HG03139 (cell line): ENCODE data around the gene AKT1.

Experiments
- ATAC-seq: cut with Tn5 transposase; IDR thresholded peaks from one replicate; pipeline ENCODE4 v1.9.1; 2021; ENCODE audit not compliant: unreplicated experiment

AKT1 gene

DNA sequence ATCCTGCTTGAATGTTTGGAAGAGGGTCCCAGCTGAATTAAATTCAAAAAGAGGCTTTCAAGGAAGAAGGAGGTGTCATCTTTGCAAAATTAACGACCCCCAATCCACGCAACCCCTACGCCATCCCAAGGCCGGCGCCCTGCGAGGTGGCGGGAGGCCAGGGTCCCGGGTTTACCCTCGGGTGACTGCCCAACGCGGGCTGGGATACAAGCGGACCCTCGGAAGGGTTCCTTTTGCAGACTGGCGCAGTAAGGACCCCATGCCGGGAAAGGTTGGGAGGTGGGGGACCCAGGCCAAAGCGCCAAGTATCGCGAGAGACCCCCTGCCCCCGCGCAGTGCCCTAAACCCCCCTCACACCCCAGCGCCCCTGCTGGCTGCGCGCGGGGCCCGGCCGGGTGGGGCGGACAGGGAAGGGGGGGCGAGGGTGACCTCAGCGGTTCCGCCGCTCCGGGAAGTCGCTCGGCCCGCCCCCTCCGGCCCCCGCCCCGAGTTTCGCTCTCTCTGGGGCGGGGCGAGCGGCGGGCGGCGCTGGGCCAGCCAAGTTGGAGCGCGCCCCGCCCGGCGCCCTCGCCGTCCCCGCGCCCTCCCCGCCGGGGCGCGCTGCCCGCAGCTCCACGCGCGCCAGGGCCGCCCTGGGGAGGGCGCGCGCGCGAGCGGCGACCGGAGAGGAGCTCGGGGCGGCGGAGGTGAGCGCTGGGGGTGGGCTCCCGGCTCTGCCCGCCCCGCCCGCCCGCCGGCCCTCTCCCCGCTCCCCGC is 4.6 kb upstream of the AKT1 start:
- ATAC-seq: peak; percentile 44

DNA sequence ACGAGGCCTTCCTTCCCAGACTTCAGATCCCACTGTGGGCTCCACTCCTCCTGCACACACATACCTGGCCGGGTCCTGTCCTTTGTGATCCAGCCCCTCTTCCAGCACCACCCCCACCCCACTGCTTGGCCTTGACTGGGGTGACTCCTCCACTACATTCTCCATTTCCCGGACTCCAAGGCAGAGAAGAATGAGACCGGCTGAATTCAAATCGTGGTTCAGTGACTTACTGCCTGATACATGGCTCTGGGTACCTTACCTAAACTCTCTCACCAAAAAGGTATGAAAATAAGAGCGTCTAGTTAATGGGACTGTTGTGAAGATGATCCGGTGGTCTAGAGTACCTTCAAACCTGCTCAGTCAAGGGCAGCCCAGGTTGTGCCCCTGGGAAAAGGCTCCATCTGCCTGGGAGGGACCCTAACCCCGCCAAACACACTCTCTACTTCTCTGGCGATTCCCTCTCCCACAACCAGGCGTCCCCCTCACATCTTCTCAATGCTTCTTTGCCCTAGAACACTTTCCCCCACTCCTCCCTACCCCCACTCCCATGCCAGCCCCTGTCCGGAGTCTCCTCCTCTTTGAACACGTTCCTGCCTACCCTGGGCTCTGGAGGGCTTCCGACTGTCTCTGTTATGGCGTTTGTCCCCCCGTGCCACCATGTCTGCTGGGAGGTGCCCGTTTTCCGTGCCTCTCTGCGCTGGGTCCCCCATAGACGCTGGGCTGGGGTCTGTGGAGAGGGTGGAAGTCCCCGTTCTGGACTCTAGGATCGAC is 3.9 kb upstream of the AKT1 start:
- no peak for ATAC-seq

DNA sequence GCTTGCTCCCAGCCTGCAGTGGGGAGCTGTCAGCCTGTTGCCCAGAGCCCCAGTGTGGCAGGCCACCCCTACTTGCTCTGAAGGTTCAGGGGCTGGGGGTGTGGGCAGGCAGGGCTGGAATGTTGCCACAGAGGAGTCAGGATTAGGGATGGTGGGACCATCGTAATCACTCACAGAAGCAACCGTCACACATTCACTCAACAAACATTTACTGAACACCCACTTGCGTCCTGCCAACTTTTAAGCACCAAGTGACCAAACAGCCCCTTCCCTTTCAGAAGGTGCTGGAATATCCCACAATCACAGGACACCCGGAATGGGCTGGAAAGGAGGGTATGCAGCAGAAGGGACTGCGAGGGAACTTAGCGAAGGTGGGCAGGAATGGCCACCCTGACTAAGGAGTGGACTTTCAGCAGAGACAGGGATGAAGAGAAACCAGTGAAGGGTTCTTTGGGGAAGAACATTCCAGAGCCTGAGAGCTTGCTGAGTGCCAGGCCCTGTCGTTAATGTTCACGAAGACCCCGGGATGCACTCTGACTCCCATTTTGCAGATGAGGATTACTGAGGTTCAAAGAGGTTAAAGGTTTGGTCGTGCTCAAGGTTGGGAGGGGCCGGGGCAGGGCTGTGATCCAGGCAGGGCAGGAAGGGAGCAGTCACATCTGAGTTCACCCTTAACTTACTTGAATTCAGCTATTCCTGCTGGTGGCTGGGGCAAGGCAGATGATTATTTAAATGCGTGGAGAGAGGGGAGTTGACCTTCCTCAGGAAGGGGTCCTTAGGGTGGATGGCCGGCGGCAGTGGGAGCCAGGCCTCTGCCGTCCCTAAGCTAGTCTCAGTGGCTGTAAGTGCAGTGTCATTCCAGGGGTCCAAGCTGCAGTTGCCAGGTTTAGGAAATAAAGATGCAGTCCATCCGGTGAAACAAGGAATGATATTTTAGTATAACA is 3.0 kb upstream of the AKT1 start:
- no peak for ATAC-seq

DNA sequence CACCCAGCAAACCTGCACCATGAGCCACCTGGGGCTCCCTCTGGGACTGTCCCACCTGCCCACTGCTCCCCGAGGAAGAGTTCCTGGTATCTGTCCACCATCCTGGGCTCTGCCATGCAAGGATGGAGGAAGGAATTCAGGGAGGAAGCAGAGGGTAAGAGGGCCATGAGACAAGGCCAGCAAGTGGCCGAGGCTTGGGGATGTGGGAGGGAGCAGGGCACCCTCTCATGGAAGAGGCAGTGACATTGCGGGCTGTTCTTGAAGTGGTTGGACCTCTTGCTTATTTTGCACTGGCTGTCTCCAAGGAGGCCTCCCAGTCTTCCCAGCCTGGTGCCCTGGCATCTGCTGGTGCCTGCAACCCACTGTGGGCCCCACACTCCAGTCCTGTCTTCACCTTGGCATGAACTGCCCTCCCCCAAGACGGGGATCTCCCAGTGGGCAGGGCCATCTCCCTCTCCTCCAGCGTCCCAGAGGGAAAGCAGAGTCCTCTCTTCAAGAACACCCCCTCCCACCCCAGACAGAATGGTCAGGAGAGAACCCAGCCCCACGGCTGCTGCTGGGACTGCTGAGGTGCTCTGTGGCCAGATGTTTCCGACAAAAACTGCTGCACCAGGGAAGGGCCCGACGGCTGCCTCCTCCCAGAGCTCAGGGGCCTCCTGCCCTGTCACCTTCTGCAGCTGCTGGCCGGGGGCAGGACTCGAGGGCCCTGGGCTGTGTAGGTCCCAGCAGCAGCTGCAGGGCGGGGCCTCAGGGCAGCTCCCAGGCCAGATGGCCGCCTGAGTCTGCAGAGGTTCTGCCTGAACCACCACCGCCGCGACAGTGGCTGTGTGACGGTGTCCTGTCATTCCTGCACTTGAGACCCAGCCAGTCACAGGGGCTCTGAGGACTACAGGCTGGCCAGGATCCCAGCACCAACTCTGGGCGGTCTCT is 1.8 kb upstream of the AKT1 start:
- ATAC-seq: no peak

DNA sequence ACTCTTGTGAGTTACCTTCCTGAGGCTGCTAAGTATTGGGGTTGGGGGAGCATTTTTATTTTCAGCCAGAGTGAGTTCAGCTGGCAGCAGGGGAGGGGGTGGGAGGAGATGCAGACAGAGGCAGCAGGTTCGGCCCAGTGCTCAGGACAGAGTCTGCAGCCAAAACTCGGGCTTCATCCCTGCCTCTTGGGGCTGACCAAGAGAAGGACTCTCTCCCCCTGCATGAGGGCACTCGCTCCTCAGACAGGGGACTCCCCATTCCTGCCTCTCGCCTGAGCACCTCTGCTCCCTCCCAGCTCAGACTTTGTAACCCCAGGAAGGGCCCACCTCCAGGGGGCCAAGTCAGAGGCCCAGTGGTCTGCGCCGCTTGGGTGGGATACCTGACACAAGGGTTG is 1.1 kb upstream of the AKT1 start:
- ATAC-seq: no peak

DNA sequence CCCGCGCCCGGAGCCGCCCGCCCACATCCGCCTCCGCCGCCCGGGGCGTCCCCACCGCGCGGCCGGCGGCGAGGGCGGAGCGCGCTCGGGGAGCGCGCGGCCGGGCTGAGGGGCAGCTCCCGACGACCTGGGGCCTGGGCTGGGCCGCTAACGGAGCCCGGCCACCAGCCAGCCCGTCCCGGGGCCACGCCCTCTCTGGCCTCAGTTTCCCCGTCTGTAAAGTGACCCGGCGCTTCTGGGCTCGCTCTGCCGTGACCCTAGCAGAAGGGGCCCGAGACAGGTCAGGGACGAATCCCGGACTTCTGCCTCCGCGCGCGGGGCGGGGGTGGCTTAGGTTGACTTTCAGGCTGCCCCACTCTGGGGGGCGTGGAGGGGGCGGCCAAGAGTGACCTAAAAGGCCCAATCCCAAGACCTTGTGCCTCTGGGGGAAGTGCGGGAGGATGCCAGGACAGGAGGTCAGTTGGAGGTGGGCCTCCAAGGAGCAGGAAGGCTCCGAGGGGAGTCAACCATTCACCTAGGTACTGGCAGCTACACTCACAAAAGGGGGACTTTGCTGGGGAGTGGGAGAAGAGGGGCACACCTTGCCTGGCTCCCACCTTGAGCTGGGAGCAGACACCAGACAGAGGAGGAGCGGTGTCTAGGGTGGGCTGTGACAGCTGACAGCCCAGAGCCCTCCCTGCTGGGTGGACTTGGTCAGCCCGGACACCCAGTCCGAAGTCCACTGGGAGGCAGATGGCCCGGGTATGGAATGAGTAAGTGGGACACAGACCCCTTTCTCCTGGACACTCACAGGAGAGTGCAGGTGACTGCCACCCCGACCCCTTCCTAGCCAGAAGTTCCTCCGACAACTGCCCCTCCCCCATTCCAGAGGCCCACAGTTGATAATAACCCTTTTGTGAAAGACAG is 486 bp upstream of the AKT1 start:
- no peak for ATAC-seq

DNA sequence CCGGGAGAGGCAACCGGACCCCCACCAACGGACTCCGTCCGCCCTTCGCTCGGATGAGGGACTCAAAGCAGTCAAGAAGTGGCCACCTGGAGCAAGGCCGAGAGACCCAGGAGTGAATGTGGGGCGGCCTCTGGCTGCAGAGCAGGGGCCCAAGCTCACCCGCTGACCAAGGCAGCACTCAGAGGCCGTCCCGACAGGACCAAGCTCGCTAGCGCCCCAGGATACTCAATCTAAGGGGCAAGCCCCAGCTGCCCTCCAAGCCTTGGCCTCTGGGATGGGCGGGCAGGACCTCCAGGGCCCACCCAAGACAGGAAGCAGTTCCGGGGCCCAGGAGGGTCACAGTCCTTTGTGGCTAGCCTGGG is 936 bp downstream of the AKT1 start:
- ATAC-seq: no peak

DNA sequence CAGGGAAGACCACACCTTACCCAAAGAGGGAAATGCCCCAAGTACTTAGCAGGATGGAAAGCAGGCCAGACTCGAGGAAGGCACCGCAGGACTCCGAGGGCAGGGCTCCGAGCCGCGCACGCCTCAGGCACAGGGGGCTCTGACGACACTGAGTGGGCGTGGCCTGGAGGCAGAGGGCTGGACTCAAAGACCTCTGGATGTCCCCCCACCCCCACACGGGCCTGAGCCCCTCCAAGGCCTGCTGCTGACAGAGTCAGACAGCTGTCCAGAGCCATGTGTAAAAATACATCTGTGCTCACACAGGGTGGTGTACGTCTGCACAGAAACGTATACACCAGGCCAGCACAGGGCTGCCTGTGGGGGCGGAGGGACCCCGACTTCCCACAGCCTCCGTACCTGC is 1.4 kb downstream of the AKT1 start:
- ATAC-seq: no peak

DNA sequence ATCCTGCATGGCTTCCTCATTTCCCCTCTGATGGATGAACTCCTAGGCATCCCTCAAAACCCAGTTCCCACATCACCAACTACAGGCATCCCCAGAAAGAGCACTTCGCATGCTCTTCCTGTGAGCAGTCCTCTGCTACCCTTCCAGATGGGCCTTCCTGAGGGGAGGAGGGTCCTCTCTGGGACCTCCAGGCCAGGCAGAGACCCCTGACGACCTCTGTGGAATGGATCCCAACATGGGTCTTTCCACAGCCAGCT is 1.9 kb downstream of the AKT1 start:
- no peak for ATAC-seq

DNA sequence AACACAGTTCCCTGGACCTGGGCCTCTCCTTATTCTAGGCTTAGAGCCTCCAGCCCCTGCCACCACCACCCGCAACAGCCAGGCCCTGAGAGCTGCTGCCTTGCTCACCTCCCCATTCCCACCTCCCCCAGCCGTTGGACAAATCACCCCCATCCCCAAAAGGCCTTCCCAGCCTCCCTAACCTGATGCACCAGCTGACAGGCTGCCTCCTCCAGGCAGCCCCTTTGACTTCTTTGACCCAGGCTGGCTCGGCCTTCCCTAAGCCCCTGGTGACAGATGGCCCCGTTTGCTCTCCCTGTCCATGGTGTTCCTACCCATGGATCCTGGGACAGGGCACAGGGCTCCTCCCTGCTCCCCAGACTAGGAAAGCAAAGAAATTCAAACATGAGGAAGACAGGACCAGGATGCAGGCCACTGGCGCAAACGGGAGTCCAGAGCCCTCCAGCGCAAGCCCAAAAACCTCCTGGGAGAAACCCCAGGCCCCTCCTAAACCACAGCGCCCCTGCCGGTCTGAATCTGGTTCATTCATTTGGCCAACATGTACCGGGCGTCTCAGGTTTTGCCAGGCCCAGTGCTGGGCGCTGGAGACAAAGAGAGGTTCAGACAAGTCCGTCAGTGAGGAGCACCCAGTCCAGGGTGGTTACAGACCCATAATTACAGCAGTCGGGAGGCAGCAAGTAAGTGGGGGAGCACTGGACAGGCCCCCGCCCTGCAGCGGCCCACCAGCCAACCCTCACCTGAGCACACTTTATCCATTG is 2.4 kb downstream of the AKT1 start:
- ATAC-seq: no peak

DNA sequence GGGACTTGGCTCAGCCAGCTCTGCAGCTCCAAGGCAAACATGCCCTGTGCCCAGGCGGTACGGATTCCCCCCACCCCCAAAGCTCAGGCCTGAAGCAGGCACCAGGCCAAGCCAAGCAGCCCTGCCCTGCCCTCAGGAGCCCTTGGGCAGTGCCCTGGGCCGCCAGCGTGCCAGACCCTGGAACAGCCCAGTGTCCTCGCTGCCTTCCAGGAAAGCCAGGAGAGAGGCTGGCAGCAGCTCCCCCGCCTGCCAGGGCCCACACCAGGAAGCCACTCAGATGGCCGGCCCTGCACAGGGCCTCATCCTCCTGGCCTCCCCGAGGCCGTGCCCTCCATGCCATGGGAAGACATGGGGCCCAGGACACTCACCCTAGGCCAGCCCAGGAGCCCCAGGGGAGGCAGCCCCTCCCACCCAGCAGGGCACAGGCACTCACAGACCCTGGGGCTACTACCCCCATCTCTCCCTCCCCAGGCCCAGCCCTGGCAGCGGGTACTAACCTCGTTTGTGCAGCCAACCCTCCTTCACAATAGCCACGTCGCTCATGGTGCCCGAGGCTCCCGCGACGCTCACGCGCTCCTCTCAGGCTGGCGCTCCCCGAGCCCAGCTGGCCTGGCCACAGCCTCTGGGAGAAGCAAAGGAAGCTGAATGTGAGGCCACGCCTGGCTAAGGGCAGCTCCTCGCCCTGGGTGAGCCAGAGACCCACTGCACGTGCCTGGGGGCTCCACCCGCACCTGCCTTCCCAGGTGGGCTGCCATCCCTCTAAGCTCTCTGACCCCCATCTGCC is 3.3 kb downstream of the AKT1 start:
- ATAC-seq: no peak

DNA sequence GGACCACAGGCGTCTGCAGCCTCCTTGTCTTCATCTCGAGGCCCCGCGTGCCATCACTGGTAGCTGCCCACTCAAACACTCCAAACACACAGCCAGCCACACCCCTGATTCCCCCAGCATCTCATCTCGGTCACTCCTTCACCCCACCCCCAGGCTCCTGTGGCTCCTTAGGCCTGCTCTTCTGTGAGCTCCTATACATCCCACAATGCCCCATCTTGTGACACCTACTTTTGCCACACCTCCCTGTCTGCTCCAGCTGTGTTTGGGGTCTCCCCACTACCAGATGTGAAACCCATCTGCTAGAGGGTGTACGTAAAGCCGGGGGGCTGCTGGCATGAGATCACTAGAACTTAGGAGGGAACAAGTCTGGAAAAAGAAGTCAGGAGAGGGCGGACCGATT is 4.1 kb downstream of the AKT1 start:
- no peak for ATAC-seq

DNA sequence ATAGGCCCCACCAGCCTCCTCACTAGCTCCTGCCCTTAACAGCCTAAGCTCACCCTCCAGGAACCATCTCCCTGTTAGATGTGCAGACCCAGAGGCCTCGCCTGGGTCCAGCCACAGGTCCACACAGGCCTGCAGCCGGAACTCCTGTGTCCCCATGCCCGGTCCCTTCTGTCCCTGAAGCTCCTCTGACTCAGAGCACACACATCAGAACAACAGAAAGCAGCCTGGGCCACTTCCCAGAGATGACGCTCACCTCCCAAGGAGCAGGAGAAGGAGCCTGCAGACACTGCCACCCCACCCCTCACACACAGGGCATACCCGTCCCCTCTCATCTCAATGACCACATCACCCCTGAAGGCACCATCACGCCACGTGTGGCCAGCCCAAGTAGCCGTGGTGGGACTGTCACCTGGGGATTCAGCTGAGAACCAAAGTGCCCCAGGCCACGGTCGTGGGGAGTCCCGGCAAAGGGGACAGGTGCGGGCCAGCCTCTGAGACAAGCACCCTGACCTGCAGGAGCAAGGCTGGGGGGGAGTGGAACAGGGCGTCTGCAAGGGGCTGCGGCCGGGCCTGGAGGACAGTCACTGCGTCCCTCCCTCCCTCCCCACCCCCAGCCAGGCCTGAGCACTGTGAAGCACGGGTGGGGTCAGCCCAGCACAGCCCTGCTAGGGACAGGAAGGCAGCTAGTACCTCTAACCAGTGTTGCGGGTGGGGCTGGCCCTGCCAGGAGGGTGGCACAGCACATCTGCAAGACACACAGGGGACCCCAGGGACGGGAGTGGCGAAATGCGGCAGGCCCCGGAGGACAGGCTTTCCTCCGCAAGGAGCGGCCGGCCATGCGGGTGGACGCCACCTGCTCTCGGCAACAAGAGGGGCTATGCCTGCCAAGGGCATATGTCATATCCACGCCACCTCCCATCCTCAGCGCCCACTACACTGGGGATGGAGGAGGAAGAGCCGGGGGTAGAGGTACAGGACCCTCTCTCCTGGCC is 5.5 kb downstream of the AKT1 start:
- ATAC-seq: no peak

DNA sequence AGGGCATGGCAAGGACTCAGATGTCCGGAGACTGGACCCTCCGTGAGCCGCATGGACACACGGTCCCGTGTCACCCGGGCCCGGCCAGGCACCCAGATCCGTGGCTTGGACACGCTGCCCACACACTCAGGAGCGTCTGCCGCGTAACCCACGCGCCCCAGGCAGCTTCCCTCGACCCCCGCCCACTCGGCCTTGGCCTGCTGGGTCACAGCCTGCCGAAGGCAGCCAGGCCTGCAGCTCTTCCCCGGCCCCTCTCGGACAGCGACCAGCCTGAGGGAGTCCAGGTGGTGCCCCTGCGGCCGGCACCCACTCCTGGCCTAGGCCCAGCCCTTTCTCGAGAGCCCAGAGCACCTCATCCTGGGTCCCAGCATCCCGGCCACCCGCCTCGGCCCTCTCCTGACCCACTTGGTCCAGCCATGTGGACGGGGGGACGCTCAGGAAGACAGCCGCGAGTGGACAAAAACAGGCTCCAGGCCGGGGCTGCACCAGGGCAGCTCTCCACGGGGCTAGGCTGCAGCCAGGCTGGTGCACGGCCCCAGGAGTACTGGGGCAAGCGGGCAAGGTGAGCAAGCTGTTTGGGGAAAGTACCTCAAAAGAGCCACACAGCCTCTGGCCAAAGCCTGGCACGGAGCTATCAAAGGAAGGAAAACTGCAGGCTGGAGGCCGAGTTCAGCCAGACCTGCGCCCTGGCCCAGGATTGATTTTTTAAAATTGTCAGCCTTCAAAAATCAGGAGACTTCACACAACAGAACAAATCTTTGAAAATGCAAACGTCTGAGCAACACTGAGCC is 6.5 kb downstream of the AKT1 start:
- ATAC-seq: no peak

DNA sequence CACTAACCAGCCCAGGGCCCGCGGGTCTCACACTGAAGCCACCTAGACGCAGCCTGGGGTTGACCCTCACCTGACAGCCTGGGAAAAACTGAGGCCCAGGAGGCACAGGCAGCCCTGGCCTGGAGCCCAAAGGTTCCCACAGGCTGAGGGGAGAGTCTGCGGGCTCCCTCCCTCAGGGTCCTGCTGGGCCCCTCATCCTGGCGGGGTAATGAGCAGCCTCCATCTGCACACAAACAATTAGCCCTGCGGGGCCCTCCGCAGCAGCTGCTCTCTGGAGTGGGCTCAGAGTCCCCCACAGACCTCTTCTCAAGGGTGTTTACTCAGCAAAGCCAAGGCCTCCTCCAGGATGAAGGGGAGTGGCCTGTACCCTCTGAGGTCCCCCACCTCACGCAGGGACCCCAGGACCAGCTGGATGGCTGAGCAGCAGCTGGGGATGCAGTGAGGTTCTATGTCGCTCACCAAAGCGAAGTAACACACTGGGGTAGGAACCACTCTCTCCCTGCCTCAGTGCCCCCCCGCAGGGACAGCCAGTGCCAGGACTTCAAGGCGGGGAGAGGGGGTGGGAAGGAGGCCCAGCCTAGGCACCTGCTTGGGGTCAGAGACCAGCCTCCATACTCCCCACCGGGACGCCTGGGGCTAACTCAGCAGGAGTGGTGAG is 7.3 kb downstream of the AKT1 start:
- no peak for ATAC-seq

DNA sequence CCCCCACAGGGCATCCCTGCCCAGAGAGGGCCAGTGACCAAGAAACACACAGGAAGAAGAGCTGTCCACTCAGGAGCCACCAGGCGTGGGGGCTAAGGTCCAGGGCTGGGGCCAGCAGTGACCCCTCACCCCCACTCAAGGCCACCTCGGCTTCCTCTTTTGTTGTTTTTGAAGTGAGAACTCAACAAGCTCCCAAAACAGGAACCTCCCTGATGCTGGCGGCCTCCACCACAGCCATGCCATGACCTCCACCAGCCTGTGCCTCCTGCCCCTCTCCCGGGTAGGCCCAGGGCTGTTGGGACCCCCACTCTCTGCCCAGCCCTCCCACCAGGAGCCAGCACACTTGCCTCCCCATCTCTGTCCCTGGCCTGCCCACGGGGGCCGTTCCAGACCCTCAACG is 7.8 kb downstream of the AKT1 start:
- ATAC-seq: no peak
